Transverse colon (tissue), 4 donors: ENCODE measurements around the gene ACTN3.

Experiments
- CTCF ChIP-seq, 5 experiments: fragments of 200-600 bp in 3 of 5; fragments of 450-650 bp in 2 of 5; sonication (generic) in 3 of 5; IDR thresholded peaks; 1 replicate in 2 of 5; 2 replicates in 3 of 5; pipeline ENCODE4 v1.5.1; 2016 to 2017; ENCODE audit warnings: antibody characterized with exemption in 5 of 5, inconsistent platforms in 3 of 5, mild to moderate bottlenecking in 2 of 5, moderate library complexity in 1 of 5
- EP300 ChIP-seq: sonication (generic); formaldehyde crosslinking; IDR thresholded peaks from one replicate; pipeline ENCODE4 v1.6.1; 2017; ENCODE audit warnings: antibody characterized with exemption, low read depth
- POLR2A ChIP-seq: fragments of 450-650 bp; IDR thresholded peaks from one replicate; pipeline ENCODE4 v1.6.1; 2016; ENCODE audit warnings: antibody characterized with exemption, mild to moderate bottlenecking, moderate library complexity
- POLR2AphosphoS5 ChIP-seq, 3 donors: sonication (generic); formaldehyde crosslinking; IDR thresholded peaks; one replicate each; pipeline ENCODE4 v1.6.1; 2016; ENCODE audit warnings: antibody characterized with exemption in 3 of 3

- TF ChIP-seq POLR2AphosphoS5 (IDR thresholded peaks at IDR 0.05) (no peak), CTCF (IDR thresholded peaks at IDR 0.05) (no peak), POLR2A (no peak), EP300 (no peak)
Observed at GRCh38 chr11:66612458-66612857, 65.8 kb downstream of the ACTN3 start.
